GM21723 (cell line): ENCODE measurements around the gene KRTCAP2.
A peak's percentile ranks its signal among the peaks of the same experiment; 100 is the strongest.

Source experiments
- ATAC-seq: cut with Tn5 transposase; IDR thresholded peaks from one replicate; pipeline ENCODE4 v1.9.1; 2021; ENCODE audit warnings: mild to moderate bottlenecking, moderate library complexity; ENCODE audit not compliant: unreplicated experiment

KRTCAP2 gene

GRCh38 chr1:155184835-155185782 is 12.0 kb upstream of the KRTCAP2 start:
- peak; percentile 85 for ATAC-seq

GRCh38 chr1:155184351-155184811 is 11.3 kb upstream of the KRTCAP2 start:
- no peak for ATAC-seq

GRCh38 chr1:155183775-155184221 is 10.7 kb upstream of the KRTCAP2 start:
- no peak for ATAC-seq

GRCh38 chr1:155182052-155182550 is 9.0 kb upstream of the KRTCAP2 start:
- no peak for ATAC-seq

GRCh38 chr1:155181371-155182051 is 8.4 kb upstream of the KRTCAP2 start:
- no peak for ATAC-seq

GRCh38 chr1:155179112-155180031 is 6.3 kb upstream of the KRTCAP2 start:
- no peak for ATAC-seq

GRCh38 chr1:155178441-155179111 is 5.5 kb upstream of the KRTCAP2 start:
- no peak for ATAC-seq

GRCh38 chr1:155177918-155178281 is 4.8 kb upstream of the KRTCAP2 start:
- no peak for ATAC-seq

- ATAC-seq: no peak
These were observed 4.3 kb upstream of the KRTCAP2 start for GRCh38 chr1:155177192-155177917.

- no peak for ATAC-seq
These were observed 3.5 kb upstream of the KRTCAP2 start for GRCh38 chr1:155176544-155177071.

GRCh38 chr1:155175927-155176371 is 2.8 kb upstream of the KRTCAP2 start:
- no peak for ATAC-seq

GRCh38 chr1:155175281-155175926 is 2.3 kb upstream of the KRTCAP2 start:
- ATAC-seq: no peak

- ATAC-seq: no peak
These were observed 1.5 kb upstream of the KRTCAP2 start for GRCh38 chr1:155174324-155175280.

- ATAC-seq: no peak
These were observed 597 bp upstream of the KRTCAP2 start, which contains the start of gene TRIM46 for GRCh38 chr1:155173478-155174323. Gene TRIM46, plus strand, starts transcription at chr1:155173849. Its CDS starts 118 bp downstream, at chr1:155173967.

GRCh38 chr1:155171836-155172731 is 1.0 kb downstream of the KRTCAP2 start:
- ATAC-seq: peak; percentile 17
